ENCODE measurements around the gene CCP110. TPM values are rescaled to one million over a fixed set of nuclear protein-coding genes. Genes with fewer than 3 reads are reported as not detected.

Gene CCP110
- total RNA-seq, 1 donor from 2014 or later: 25.9 TPM

- no peaks in the 10 kb centered on the region for H3K27me3 Mint-ChIP-seq (ENCODE audit: low read depth)
- no peaks in the 10 kb centered on the region for H3K4me1 Mint-ChIP-seq (ENCODE audit: low read depth)
- intact Hi-C loops (cut with micrococcal nuclease): no loop called here
Measured at GRCh38 chr16:19599968-19600716, 76.4 kb downstream of the CCP110 start.

DNA sequence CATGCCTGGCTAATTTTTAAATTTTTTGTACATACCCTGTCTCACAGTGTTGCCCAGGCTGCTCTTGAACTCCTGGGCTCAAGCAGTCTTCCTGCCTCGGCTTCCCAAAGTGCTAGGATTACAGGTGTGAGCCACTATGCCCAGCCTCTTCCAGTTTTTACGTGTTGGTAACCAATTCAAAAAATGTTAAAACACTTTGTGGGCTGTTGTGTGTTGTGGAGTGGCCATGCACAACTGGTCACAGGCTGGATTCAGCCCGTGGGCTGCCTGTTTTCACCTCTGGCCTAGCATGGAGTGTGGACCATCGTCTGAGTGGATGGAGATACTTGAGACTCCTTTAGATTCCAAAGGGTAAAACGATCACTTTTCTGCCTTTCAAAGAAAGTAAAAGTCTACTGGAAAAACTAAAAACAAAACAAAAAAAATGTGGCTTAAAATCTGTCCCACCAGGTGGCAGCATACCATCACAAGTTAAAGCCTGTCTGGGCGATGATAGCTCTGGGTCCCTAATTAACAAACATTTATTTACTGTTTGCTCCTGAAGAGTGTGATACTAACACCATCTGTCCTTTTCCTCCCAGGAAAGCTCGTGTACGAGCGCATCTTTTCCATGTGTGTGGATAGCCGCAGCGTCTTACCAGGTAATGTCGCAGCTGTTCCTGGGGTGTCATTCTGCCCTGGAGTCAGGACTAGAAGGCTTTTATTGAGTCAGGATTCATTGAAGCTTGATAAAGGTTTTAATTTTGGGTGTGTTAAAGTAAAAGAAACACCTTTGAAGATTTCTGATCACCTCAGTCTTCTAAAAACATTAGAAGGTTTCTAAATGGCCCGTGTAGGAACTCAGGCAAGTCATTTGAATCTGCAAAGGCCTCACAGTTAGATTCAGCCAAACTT, 77.6 kb downstream of the CCP110 start:
- no peak for DNase-seq (ENCODE audit: low spot score)
- peaks cover 38% of the 10 kb centered on the region for H3K36me3 Mint-ChIP-seq (ENCODE audit: low read depth)
- no peak overlapping the region for H3K4me3 Mint-ChIP-seq (ENCODE audit: low read depth)
- intact Hi-C loops (cut with micrococcal nuclease): loop anchor here (1.0 kb wide), 1 partner anchor 285 kb away; no protein-coding TSS in a partner anchor
- H3K4me1 Mint-ChIP-seq (ENCODE audit: low read depth): peaks cover 2% of the 10 kb centered on the region
- H3K27me3 Mint-ChIP-seq (ENCODE audit: low read depth): no peaks in the 10 kb centered on the region
- no peak overlapping the region for H3K27ac Mint-ChIP-seq
- no peaks in the 10 kb centered on the region for H3K9me3 Mint-ChIP-seq

More at GRCh38 chr16:19599968-19600716, 76.4 kb downstream of the CCP110 start:
- H3K4me3 Mint-ChIP-seq (ENCODE audit: low read depth): no peak overlapping the region
- no peaks in the 10 kb centered on the region for H3K9me3 Mint-ChIP-seq
- DNase-seq (ENCODE audit: low spot score): no peak
- H3K36me3 Mint-ChIP-seq (ENCODE audit: low read depth): peaks cover 27% of the 10 kb centered on the region
- no peak overlapping the region for H3K27ac Mint-ChIP-seq

Other genes starting within 250 kb of the CCP110 start
- gene CLEC19A, start 238.2 kb upstream of the CCP110 start, total RNA-seq: not detected in 2 replicates
- 0.05 TPM in 1 of 2 replicates, not detected in the other for gene TMC5, start 106.1 kb upstream of the CCP110 start, total RNA-seq
- 32.4 and 32.8 TPM in 2 replicates for gene GDE1, start 1.8 kb upstream of the CCP110 start, total RNA-seq
- 44.3 and 45.7 TPM in 2 replicates for gene VPS35L, start 31.8 kb downstream of the CCP110 start, total RNA-seq
- gene KNOP1, start 194.3 kb downstream of the CCP110 start, total RNA-seq: 29.2 and 30.1 TPM in 2 replicates
- 0.89 and 1.0 TPM in 2 replicates for gene IQCK, start 194.3 kb downstream of the CCP110 start, total RNA-seq